Spleen (tissue), 11 donors: ENCODE results near the gene AKAP6. TPM values are rescaled to one million over a fixed set of nuclear protein-coding genes. Genes with fewer than 3 reads are reported as not detected.

Experiments
- DNase-seq: peaks from one replicate; pipeline ENCODE4 v3.0.0-alpha.2; 2020
- H3K27ac ChIP-seq, 8 donors: fragments of 200-600 bp; sonication (generic) in 7 of 8; 1 replicate in 4 of 8; 2 replicates in 4 of 8; pipeline versions ENCODE4 v1.5.0 to v1.8.0; 2016 to 2021; ENCODE audit warnings: inconsistent platforms in 4 of 8, mild to moderate bottlenecking in 4 of 8, moderate library complexity in 1 of 8
- H3K27me3 ChIP-seq, 7 donors: fragments of 200-600 bp; sonication (generic) in 6 of 7; replicated peaks in 1 of 7; 1 replicate in 4 of 7; 2 replicates in 3 of 7; pipeline versions ENCODE4 v1.5.0 to v1.8.0; 2016 to 2021; ENCODE audit warnings: inconsistent platforms in 3 of 7, mild to moderate bottlenecking in 1 of 7
- H3K36me3 ChIP-seq, 6 donors: fragments of 200-600 bp; sonication (generic) in 5 of 6; 1 replicate in 4 of 6; 2 replicates in 2 of 6; pipeline versions ENCODE4 v1.5.0 to v1.8.0; 2016 to 2021; ENCODE audit warnings: inconsistent platforms in 2 of 6
- H3K4me1 ChIP-seq, 6 donors: fragments of 200-600 bp; sonication (generic) in 5 of 6; 1 replicate in 3 of 6; 2 replicates in 3 of 6; pipeline versions ENCODE4 v1.5.0 to v1.8.0; 2016 to 2021; ENCODE audit warnings: inconsistent platforms in 3 of 6
- H3K4me3 ChIP-seq, 8 donors: fragments of 200-600 bp; sonication (generic) in 7 of 8; 1 replicate in 4 of 8; 2 replicates in 4 of 8; pipeline versions ENCODE4 v1.5.0 to v1.8.0; 2016 to 2021; ENCODE audit warnings: inconsistent platforms in 4 of 8, mild to moderate bottlenecking in 4 of 8, moderate library complexity in 2 of 8
- H3K9me3 ChIP-seq, 8 donors: fragments of 200-600 bp; sonication (generic) in 7 of 8; 1 replicate in 4 of 8; 2 replicates in 4 of 8; pipeline versions ENCODE4 v1.5.0 to v1.8.0; 2016 to 2021; ENCODE audit warnings: inconsistent platforms in 4 of 8
- POLR2A ChIP-seq, 3 donors: fragments of 450-650 bp; IDR thresholded peaks; one replicate each; pipeline ENCODE4 v1.5.1; 2017; ENCODE audit warnings: antibody characterized with exemption in 3 of 3, mild to moderate bottlenecking in 1 of 3
- POLR2AphosphoS5 ChIP-seq, 3 donors: sonication (generic); formaldehyde crosslinking; IDR thresholded peaks; one replicate each; pipeline ENCODE4 v1.5.1; 2017; ENCODE audit warnings: antibody characterized with exemption in 3 of 3
- WGBS, 5 donors: extraction: QIAGEN DNeasy Blood & Tissue Kit in 3 of 5; methylation state at CpG; one replicate each; pipeline versions ENCODE4 v1.1.5 to v1.1.7; 2013 to 2018; 5-methylcytosine and 5-hydroxymethylcytosine counted together
- intact Hi-C: fragments of 100-400 bp; cut with DNase I; formaldehyde crosslinking; loops from one replicate; pipeline ENCODE4 v1.15.0; 2023; ENCODE audit warnings: low total_unique reads
- polyA plus RNA-seq, 3 donors: library from polyadenylated mRNA; stranded (reverse); fragments of 200-250 nt; gene quantifications; one replicate each; pipeline ENCODE4 v1.2.1, GENCODE V29; 2013
- total RNA-seq, 7 donors: library from RNA; depleted of rRNA in 3 of 7; stranded (reverse); fragments of >200 nt in 3 of 7; fragmentation: NEBNext Ultra II Directional in 4 of 7; extraction: Animal tissue kit (Norgen Biotek cat#: 25700) in 4 of 7; gene quantifications; one replicate each; pipeline versions ENCODE4 v1.1.0 to v1.2.1, GENCODE V29; 2016 to 2021
- TF ChIP-seq, protein P1 (sequence below), 11 experiments: fragments of 200-600 bp in 7 of 11; fragments of 450-650 bp in 4 of 11; sonication (generic) in 4 of 11; IDR thresholded peaks in 8 of 11; conservative IDR thresholded peaks in 3 of 11; 1 replicate in 7 of 11; 2 replicates in 4 of 11; pipeline versions ENCODE4 v1.4.0 to v1.8.0; 2016 to 2021; ENCODE audit warnings: antibody characterized with exemption in 11 of 11, inconsistent platforms in 4 of 11, mild to moderate bottlenecking in 1 of 11
- donor health status: healthy with polysubstance abuse.
- donor health status: DM: no; HTN: no; CAD: no; lungs with moderate emphysema.
- donor health status: DM: no; HTN: no; CAD: no.
- donor health status: Bipolar disorder and iron deficiency.
- donor health status: healthy.
- donor health status: DM: no; HTN: no; CAD: no.
- donor health status: DM: yes; HTN: yes; CAD: no.

The AKAP6 gene
- total and polyA plus RNA-seq, 10 donors: 0.20 to 12.1 (median 4.8) TPM

DNA sequence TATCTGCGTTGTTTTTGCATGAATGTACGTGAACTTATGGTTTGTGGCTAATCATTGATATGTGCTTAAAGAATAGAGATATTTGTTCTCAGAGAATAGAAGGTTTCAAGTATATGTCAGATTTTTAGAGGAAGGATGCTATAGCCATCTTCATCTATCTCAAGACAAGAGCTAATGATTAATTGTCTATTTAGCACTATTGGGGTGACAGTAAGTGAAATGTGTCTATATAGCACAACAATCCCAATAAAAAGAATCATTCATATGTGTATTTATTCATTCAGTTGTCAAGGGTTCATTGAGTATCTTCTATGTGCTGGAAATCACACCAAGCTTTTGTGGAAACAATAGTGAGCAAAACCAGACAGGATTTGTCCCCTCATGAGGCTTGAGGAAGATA, 310.1 kb downstream of the AKAP6 start:
- no peaks in the 10 kb centered on the region for H3K4me1 ChIP-seq
- no peak overlapping the region for H3K4me3 ChIP-seq
- H3K36me3 ChIP-seq: no peaks in the 10 kb centered on the region
- no peaks in the 10 kb centered on the region for H3K27me3 ChIP-seq
- H3K27ac ChIP-seq: no peak overlapping the region
- intact Hi-C loops: no loop called here
- DNase-seq: no peak
- TF ChIP-seq POLR2A (IDR thresholded peaks at IDR 0.05) (no peak), POLR2AphosphoS5 (IDR thresholded peaks at IDR 0.05) (no peak)
- TF ChIP-seq, protein P1, sequence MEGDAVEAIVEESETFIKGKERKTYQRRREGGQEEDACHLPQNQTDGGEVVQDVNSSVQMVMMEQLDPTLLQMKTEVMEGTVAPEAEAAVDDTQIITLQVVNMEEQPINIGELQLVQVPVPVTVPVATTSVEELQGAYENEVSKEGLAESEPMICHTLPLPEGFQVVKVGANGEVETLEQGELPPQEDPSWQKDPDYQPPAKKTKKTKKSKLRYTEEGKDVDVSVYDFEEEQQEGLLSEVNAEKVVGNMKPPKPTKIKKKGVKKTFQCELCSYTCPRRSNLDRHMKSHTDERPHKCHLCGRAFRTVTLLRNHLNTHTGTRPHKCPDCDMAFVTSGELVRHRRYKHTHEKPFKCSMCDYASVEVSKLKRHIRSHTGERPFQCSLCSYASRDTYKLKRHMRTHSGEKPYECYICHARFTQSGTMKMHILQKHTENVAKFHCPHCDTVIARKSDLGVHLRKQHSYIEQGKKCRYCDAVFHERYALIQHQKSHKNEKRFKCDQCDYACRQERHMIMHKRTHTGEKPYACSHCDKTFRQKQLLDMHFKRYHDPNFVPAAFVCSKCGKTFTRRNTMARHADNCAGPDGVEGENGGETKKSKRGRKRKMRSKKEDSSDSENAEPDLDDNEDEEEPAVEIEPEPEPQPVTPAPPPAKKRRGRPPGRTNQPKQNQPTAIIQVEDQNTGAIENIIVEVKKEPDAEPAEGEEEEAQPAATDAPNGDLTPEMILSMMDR (IDR thresholded peaks at IDR 0.05 in 8 of 11, conservative IDR thresholded peaks at IDR 0.05 in 3 of 11): no peak
- WGBS, 5 donors: 88 to 98% (median 96%) methylated on average over 2 of the region's 2 CpGs
- H3K9me3 ChIP-seq: no peaks in the 10 kb centered on the region

DNA sequence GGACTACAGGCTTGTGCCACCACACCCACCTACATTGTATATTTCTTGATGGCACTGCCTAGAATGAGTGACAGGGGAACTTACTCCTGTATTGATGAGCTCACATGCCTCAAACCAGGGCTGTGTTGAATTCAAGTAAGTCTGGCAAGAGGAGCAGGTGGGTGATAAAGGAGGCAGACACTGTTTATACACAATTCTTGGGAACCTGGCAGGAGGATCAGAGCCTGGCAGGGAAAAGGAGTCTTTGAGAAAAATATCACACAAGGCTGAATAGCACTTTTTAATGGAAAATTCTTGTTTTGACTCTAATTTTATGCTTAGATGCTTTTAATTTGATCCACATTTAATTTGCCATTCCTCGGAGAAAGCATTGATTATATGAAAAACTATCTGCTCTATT, 316.5 kb downstream of the AKAP6 start:
- WGBS, 5 donors: 86 to 98% (median 95%) methylated on average over 1 of the region's 1 CpG
- DNase-seq: no peak
- no peak for TF ChIP-seq POLR2AphosphoS5 (IDR thresholded peaks at IDR 0.05)
- TF ChIP-seq, protein P1 (IDR thresholded peaks at IDR 0.05 in 8 of 11, conservative IDR thresholded peaks at IDR 0.05 in 3 of 11): no peak
- TF ChIP-seq POLR2A (IDR thresholded peaks at IDR 0.05): no peak
- no peak overlapping the region for H3K27ac ChIP-seq
- intact Hi-C loops: no loop called here
- H3K4me3 ChIP-seq: no peak overlapping the region
- H3K9me3 ChIP-seq: no peaks in the 10 kb centered on the region
- no peaks in the 10 kb centered on the region for H3K36me3 ChIP-seq
- no peaks in the 10 kb centered on the region for H3K4me1 ChIP-seq
- H3K27me3 ChIP-seq: no peaks in the 10 kb centered on the region

DNA sequence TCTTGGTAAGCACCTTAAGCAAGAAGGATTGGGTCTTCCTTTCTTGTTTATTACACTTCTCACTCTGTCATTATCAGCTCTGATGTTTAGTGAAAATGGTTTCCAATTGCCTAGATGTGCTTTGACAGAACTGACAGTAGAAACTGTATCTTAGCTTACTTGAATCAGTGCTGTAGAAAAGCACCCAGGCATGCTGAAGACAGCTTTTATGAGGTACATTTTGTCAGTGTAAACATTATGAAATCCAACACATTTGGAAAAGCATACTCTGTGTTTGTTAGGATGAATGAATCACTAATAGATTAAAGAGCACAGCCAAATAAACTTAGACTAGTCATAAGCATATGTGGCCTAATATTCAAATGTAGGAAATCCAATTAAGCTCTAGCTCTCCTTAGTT, 319.3 kb downstream of the AKAP6 start:
- Histone ChIP-seq H3K27ac (no peak overlapping the region), H3K4me3 (no peak overlapping the region), H3K4me1 (no peaks in the 10 kb centered on the region), H3K9me3 (no peaks in the 10 kb centered on the region), H3K27me3 (no peaks in the 10 kb centered on the region), H3K36me3 (no peaks in the 10 kb centered on the region)
- intact Hi-C loops: no loop called here
- DNase-seq: no peak
- TF ChIP-seq POLR2A (IDR thresholded peaks at IDR 0.05): no peak
- TF ChIP-seq, protein P1 (IDR thresholded peaks at IDR 0.05 in 8 of 11, conservative IDR thresholded peaks at IDR 0.05 in 3 of 11): no peak
- TF ChIP-seq POLR2AphosphoS5 (IDR thresholded peaks at IDR 0.05): no peak

DNA sequence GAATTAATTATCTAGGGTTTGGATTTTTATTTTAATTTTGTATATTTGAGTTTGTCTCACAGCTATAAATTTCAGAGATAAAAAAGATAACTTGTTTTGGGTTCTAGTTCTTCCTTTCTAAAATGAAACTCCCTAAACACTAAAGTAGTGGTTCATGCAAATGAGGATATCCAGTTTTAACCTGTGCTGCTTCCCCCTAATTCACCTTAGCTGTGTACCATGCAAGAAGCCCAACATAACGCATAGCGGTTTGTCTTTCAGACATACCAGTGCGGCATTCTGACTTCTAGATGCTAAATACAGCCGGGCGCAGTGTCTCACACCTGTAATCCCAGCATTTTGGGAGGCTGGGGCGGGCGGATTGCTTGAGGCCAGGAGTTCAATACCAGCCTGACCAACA, 320.9 kb downstream of the AKAP6 start:
- Histone ChIP-seq H3K36me3 (no peaks in the 10 kb centered on the region), H3K4me1 (no peaks in the 10 kb centered on the region), H3K9me3 (no peaks in the 10 kb centered on the region), H3K27ac (no peak overlapping the region), H3K27me3 (no peaks in the 10 kb centered on the region), H3K4me3 (no peak overlapping the region)
- no peak for DNase-seq
- TF ChIP-seq POLR2A (IDR thresholded peaks at IDR 0.05) (no peak), POLR2AphosphoS5 (IDR thresholded peaks at IDR 0.05) (no peak)
- TF ChIP-seq, protein P1 (IDR thresholded peaks at IDR 0.05 in 8 of 11, conservative IDR thresholded peaks at IDR 0.05 in 3 of 11): no peak
- 91 to 98% (median 94%) methylated on average over 7 of the region's 7 CpGs for WGBS, 5 donors
- intact Hi-C loops: no loop called here
